ENCODE measurements around the gene GGA1.

The GGA1 gene

GRCh38 chr22:37608477-37609239 lies at the start of gene GGA1:
Gene GGA1 (plus strand): TSS chr22:37608834. CDS start chr22:37608861, 27 bp downstream.
- TF ChIP-seq CTCF (IDR thresholded peaks at IDR 0.05; ENCODE audit: control insufficient read depth, extremely low read depth, insufficient read depth), result no peak
- H3K4me3 ChIP-seq (ENCODE audit: low read depth, low read length), result peak within 1 kb of the TSS; percentile 97
- peak; percentile 88 for DNase-seq (ENCODE audit: low read depth)

- H3K4me3 ChIP-seq (ENCODE audit: low read depth, low read length), result no peak overlapping the region
- TF ChIP-seq CTCF (IDR thresholded peaks at IDR 0.05; ENCODE audit: control insufficient read depth, extremely low read depth, insufficient read depth), result no peak
- no peak for DNase-seq (ENCODE audit: low read depth)
Observed at GRCh38 chr22:37559521-37559900, 49.1 kb upstream of the GGA1 start.

GRCh38 chr22:37559901-37560607 lies 48.6 kb upstream of the GGA1 start, which contains the start of gene CDC42EP1:
Gene CDC42EP1 (plus strand): TSS chr22:37560480. CDS start chr22:37566350, 5,870 bp downstream.
- DNase-seq (ENCODE audit: low read depth), result no peak
- no peak for TF ChIP-seq CTCF (IDR thresholded peaks at IDR 0.05; ENCODE audit: control insufficient read depth, extremely low read depth, insufficient read depth)
- peak within 1 kb of the TSS; percentile 53 for H3K4me3 ChIP-seq (ENCODE audit: low read depth, low read length)

- no peak for TF ChIP-seq CTCF (IDR thresholded peaks at IDR 0.05; ENCODE audit: control insufficient read depth, extremely low read depth, insufficient read depth)
- peak overlapping the region; percentile 53 for H3K4me3 ChIP-seq (ENCODE audit: low read depth, low read length)
- DNase-seq (ENCODE audit: low read depth), result no peak
Observed at GRCh38 chr22:37560608-37561211, 47.9 kb upstream of the GGA1 start.

- H3K4me3 ChIP-seq (ENCODE audit: low read depth, low read length), result peak overlapping the region; percentile 53
- DNase-seq (ENCODE audit: low read depth), result no peak
- TF ChIP-seq CTCF (IDR thresholded peaks at IDR 0.05; ENCODE audit: control insufficient read depth, extremely low read depth, insufficient read depth), result peak; percentile 40
Observed at GRCh38 chr22:37561212-37562048, 47.2 kb upstream of the GGA1 start.

Measured in LNCaP clone FGC (cell line).